Endodermal cell (in vitro differentiated cells): Measurements from ENCODE around the gene PRDM5. TPM values are rescaled to one million over a fixed set of nuclear protein-coding genes. Genes with fewer than 3 reads are reported as not detected.

Experiments
- DNase-seq: peaks from one replicate; pipeline ENCODE4 v3.0.0-alpha.2; 2017
- H3K27ac ChIP-seq: 2 replicates; pipeline ENCODE4 v1.5.1; 2013; ENCODE audit warnings: mild to moderate bottlenecking, low read depth, low read length, moderate library complexity
- H3K27me3 ChIP-seq: 2 replicates; pipeline ENCODE4 v1.6.1; 2013; ENCODE audit warnings: mild to moderate bottlenecking, low read length, moderate library complexity; ENCODE audit not compliant: insufficient read depth, control insufficient read depth, poor library complexity, severe bottlenecking
- H3K36me3 ChIP-seq: 2 replicates; pipeline ENCODE4 v1.7.0; 2013; ENCODE audit warnings: mild to moderate bottlenecking, low read length, moderate library complexity; ENCODE audit not compliant: control insufficient read depth, insufficient read depth
- H3K4me1 ChIP-seq: one replicate; pipeline ENCODE4 v1.7.0; 2013; ENCODE audit warnings: low read length; ENCODE audit not compliant: control insufficient read depth, insufficient read depth
- H3K4me3 ChIP-seq: 2 replicates; pipeline ENCODE4 v1.5.1; 2013; ENCODE audit warnings: mild to moderate bottlenecking, low read length, moderate library complexity
- H3K9ac ChIP-seq: 2 replicates; pipeline ENCODE4 v1.6.1; 2013; ENCODE audit warnings: mild to moderate bottlenecking, low read length, moderate library complexity; ENCODE audit not compliant: poor library complexity, severe bottlenecking; ENCODE audit errors: extremely low read depth
- H3K9me3 ChIP-seq: 2 replicates; pipeline ENCODE4 v1.6.1; 2013; ENCODE audit warnings: mild to moderate bottlenecking, low read length, moderate library complexity; ENCODE audit not compliant: control insufficient read depth
- H3K27ac Mint-ChIP-seq: 2 replicates; pipeline ENCODE4 v1.8.0; 2020; ENCODE audit warnings: mixed read lengths
- H3K27me3 Mint-ChIP-seq: 2 replicates; pipeline ENCODE4 v1.8.0; 2021; ENCODE audit warnings: mild to moderate bottlenecking, mixed read lengths; ENCODE audit not compliant: insufficient read depth
- H3K36me3 Mint-ChIP-seq: 2 replicates; pipeline ENCODE4 v1.8.0; 2020; ENCODE audit warnings: low read depth, mixed read lengths
- H3K4me1 Mint-ChIP-seq: 2 replicates; pipeline ENCODE4 v1.8.0; 2020; ENCODE audit warnings: mixed read lengths
- H3K4me3 Mint-ChIP-seq: 2 replicates; pipeline ENCODE4 v1.8.0; 2020; ENCODE audit warnings: mild to moderate bottlenecking, moderate library complexity, mixed read lengths
- H3K9me3 Mint-ChIP-seq: 2 replicates; pipeline ENCODE4 v1.8.0; 2020; ENCODE audit warnings: mild to moderate bottlenecking, mixed read lengths
- CTCF ChIP-seq: fragments of 200-600 bp; sonication (generic); conservative IDR thresholded peaks from 2 replicates; pipeline ENCODE4 v1.5.0; 2021; ENCODE audit warnings: antibody characterized with exemption, mild to moderate bottlenecking
- WGBS, 2 experiments: methylation state at CpG; one replicate each; pipeline versions ENCODE4 v1.1.5 to v1.1.7; 2013; ENCODE audit warnings: missing lambda C conversion rate in 2 of 2, mixed read lengths in 1 of 2; ENCODE audit not compliant: insufficient coverage in 1 of 2, insufficient read length in 1 of 2; 5-methylcytosine and 5-hydroxymethylcytosine counted together
- total RNA-seq, 2 donors: library from RNA; stranded (reverse); fragmentation: NEBNext Ultra II Directional in 1 of 2; extraction: Animal tissue kit (Norgen Biotek cat#: 25700) in 1 of 2; gene quantifications; 2 replicates in 1 of 2; 3 replicates in 1 of 2; pipeline ENCODE4 v1.2.1, GENCODE V29; 2021

The PRDM5 gene
- total RNA-seq, 2 donors from 2014 or later: 18.3 to 19.1 TPM

GRCh38 chr4:120722655-120723054 lies 199.9 kb downstream of the PRDM5 start:
- Mint-ChIP-seq H3K9me3 (no peaks in the 10 kb centered on the region), H3K4me1 (peaks cover 17% of the 10 kb centered on the region), H3K27me3 (no peaks in the 10 kb centered on the region), H3K36me3 (no peaks in the 10 kb centered on the region), H3K4me3 (no peak overlapping the region), H3K27ac (no peak overlapping the region)
- DNase-seq: no peak
- Histone ChIP-seq H3K9ac (no peak overlapping the region), H3K27ac (no peak overlapping the region), H3K4me3 (no peak overlapping the region), H3K4me1 (no peaks in the 10 kb centered on the region), H3K36me3 (no peaks in the 10 kb centered on the region), H3K9me3 (no peaks in the 10 kb centered on the region), H3K27me3 (no peaks in the 10 kb centered on the region)
- 90% methylated on average over 7 of the region's 7 CpGs for WGBS, 2 experiments
- TF ChIP-seq CTCF: no peak

- Histone ChIP-seq H3K27me3 (no peaks in the 10 kb centered on the region), H3K4me1 (no peaks in the 10 kb centered on the region), H3K27ac (no peak overlapping the region), H3K4me3 (no peak overlapping the region), H3K9ac (no peak overlapping the region), H3K9me3 (no peaks in the 10 kb centered on the region), H3K36me3 (no peaks in the 10 kb centered on the region)
- Mint-ChIP-seq H3K9me3 (no peaks in the 10 kb centered on the region), H3K4me3 (no peak overlapping the region), H3K27ac (no peak overlapping the region), H3K4me1 (peaks cover 17% of the 10 kb centered on the region), H3K27me3 (no peaks in the 10 kb centered on the region), H3K36me3 (no peaks in the 10 kb centered on the region)
- DNase-seq: no peak
- no peak for TF ChIP-seq CTCF
- 88% methylated on average over 4 to 5 of the region's 5 CpGs for WGBS, 2 experiments
These were observed 202.1 kb downstream of the PRDM5 start for GRCh38 chr4:120720354-120720934.

GRCh38 chr4:120718979-120719566 lies 203.5 kb downstream of the PRDM5 start:
- Histone ChIP-seq H3K9me3 (no peaks in the 10 kb centered on the region), H3K4me3 (no peak overlapping the region), H3K36me3 (no peaks in the 10 kb centered on the region), H3K9ac (no peak overlapping the region), H3K27me3 (no peaks in the 10 kb centered on the region), H3K27ac (no peak overlapping the region), H3K4me1 (no peaks in the 10 kb centered on the region)
- peaks cover 17% of the 10 kb centered on the region for H3K4me1 Mint-ChIP-seq
- H3K36me3 Mint-ChIP-seq: no peaks in the 10 kb centered on the region
- H3K27me3 Mint-ChIP-seq: no peaks in the 10 kb centered on the region
- H3K4me3 Mint-ChIP-seq: no peak overlapping the region
- TF ChIP-seq CTCF: peak; percentile 83
- WGBS, 2 experiments: 61% methylated on average over 5 of the region's 5 CpGs; no CpG with 5 or more reads in 1 of the 2 experiments
- H3K27ac Mint-ChIP-seq: no peak overlapping the region
- H3K9me3 Mint-ChIP-seq: no peaks in the 10 kb centered on the region
- no peak for DNase-seq
